WTC11 (cell line): ENCODE results near the gene KDM4C. TPM values are rescaled to one million over a fixed set of nuclear protein-coding genes. Genes with fewer than 3 reads are reported as not detected.

Experiments used
- ATAC-seq: fragments of 200-7000 bp; cut with Tn5 transposase; 2 replicates; pipeline ENCODE4 v1.10.0; 2021; ENCODE audit warnings: mild to moderate bottlenecking, moderate library complexity
- CTCF ChIA-PET: fragments of 300-600 bp; sonication (Branson Sonifier 250); formaldehyde crosslinking; loops from one replicate; lab custom pipeline; 2021; ENCODE audit warnings: antibody characterized with exemption; lab: Charles Lee
- POLR2A ChIA-PET: fragments of 350-600 bp; sonication (Branson Sonifier 250); formaldehyde crosslinking; loops from one replicate; lab custom pipeline; 2021; ENCODE audit warnings: antibody characterized with exemption; lab: Charles Lee
- DNase-seq: peaks from one replicate; pipeline ENCODE4 v3.0.0; 2021; ENCODE audit warnings: low spot score
- H3K27ac Mint-ChIP-seq: 2 replicates; pipeline ENCODE4 v1.8.0; 2021; ENCODE audit warnings: mixed read lengths
- H3K27me3 Mint-ChIP-seq: 2 replicates; pipeline ENCODE4 v1.8.0; 2021; ENCODE audit warnings: low read depth, mild to moderate bottlenecking, moderate library complexity, mixed read lengths
- H3K36me3 Mint-ChIP-seq: 2 replicates; pipeline ENCODE4 v1.8.0; 2021; ENCODE audit warnings: mixed read lengths
- H3K4me1 Mint-ChIP-seq: 2 replicates; pipeline ENCODE4 v1.8.0; 2022; ENCODE audit warnings: mixed read lengths
- H3K4me3 Mint-ChIP-seq: 2 replicates; pipeline ENCODE4 v1.8.0; 2021; ENCODE audit warnings: mild to moderate bottlenecking, moderate library complexity, mixed read lengths
- H3K9me3 Mint-ChIP-seq: 2 replicates; pipeline ENCODE4 v1.8.0; 2021; ENCODE audit warnings: mixed read lengths
- ATF1 ChIP-seq: sonication (generic); formaldehyde crosslinking; IDR thresholded peaks from 2 replicates; pipeline ENCODE4 v1.8.1; 2023; ENCODE audit warnings: mild to moderate bottlenecking, moderate library complexity, missing genetic modification reagents
- CTCF ChIP-seq: fragments of 200-600 bp; IDR thresholded peaks from 2 replicates; pipeline ENCODE4 v1.8.0; 2022; ENCODE audit warnings: antibody characterized with exemption
- FOXK1 ChIP-seq: sonication (generic); formaldehyde crosslinking; IDR thresholded peaks from 2 replicates; pipeline ENCODE4 v1.8.0; 2022; ENCODE audit warnings: mild to moderate bottlenecking, moderate library complexity, missing genetic modification reagents
- IRF2 ChIP-seq: sonication (generic); formaldehyde crosslinking; IDR thresholded peaks from 2 replicates; pipeline ENCODE4 v1.8.0; 2022; ENCODE audit warnings: low read depth, missing genetic modification reagents, borderline replicate concordance
- MXD4 ChIP-seq: fragments of 250-450 bp; sonication (Bioruptor Pico); IDR thresholded peaks from 2 replicates; pipeline ENCODE4 v1.8.0; 2021; ENCODE audit warnings: mild to moderate bottlenecking, moderate library complexity, borderline replicate concordance
- NFE2L1 ChIP-seq: sonication (generic); formaldehyde crosslinking; IDR thresholded peaks from 2 replicates; pipeline ENCODE4 v1.8.1; 2023; ENCODE audit warnings: missing genetic modification reagents
- NFYB ChIP-seq: sonication (generic); formaldehyde crosslinking; conservative IDR thresholded peaks from 2 replicates; pipeline ENCODE4 v1.8.0; 2022; ENCODE audit warnings: low read depth, missing genetic modification reagents
- NR2C2 ChIP-seq: sonication (generic); formaldehyde crosslinking; IDR thresholded peaks from 2 replicates; pipeline ENCODE4 v1.8.0; 2022; ENCODE audit warnings: mild to moderate bottlenecking, missing genetic modification reagents
- PRDM15 ChIP-seq: sonication (generic); formaldehyde crosslinking; IDR thresholded peaks from 2 replicates; pipeline ENCODE4 v1.8.0; 2022; ENCODE audit warnings: missing genetic modification reagents
- RORB ChIP-seq: fragments of 250-450 bp; sonication (Bioruptor Pico); IDR thresholded peaks from 2 replicates; pipeline ENCODE4 v1.9.0; 2021; ENCODE audit warnings: mild to moderate bottlenecking
- SMAD4 ChIP-seq: sonication (generic); formaldehyde crosslinking; IDR thresholded peaks from 2 replicates; pipeline ENCODE4 v1.8.0; 2022; ENCODE audit warnings: mild to moderate bottlenecking, missing genetic modification reagents
- total RNA-seq: library from RNA; stranded (reverse); gene quantifications from 3 replicates; pipeline ENCODE4 v1.2.3, GENCODE V29; 2021
- TF ChIP-seq, protein P1 (sequence below): sonication (generic); formaldehyde crosslinking; IDR thresholded peaks from 2 replicates; pipeline ENCODE4 v1.8.1; 2023; ENCODE audit warnings: mild to moderate bottlenecking, missing genetic modification reagents, borderline replicate concordance
- TF ChIP-seq, protein P2 (sequence below): fragments of 250-450 bp; sonication (Bioruptor Pico); IDR thresholded peaks from 2 replicates; pipeline ENCODE4 v1.9.0; 2021; ENCODE audit warnings: moderate library complexity, mild to moderate bottlenecking, inconsistent platforms, borderline replicate concordance
- TF ChIP-seq, protein P3 (sequence below): sonication (generic); formaldehyde crosslinking; IDR thresholded peaks from 2 replicates; pipeline ENCODE4 v1.8.0; 2022; ENCODE audit warnings: mild to moderate bottlenecking, missing genetic modification reagents
- TF ChIP-seq, protein P4 (sequence below): sonication (generic); formaldehyde crosslinking; IDR thresholded peaks from 2 replicates; pipeline ENCODE4 v1.8.1; 2022; ENCODE audit warnings: low read depth, mild to moderate bottlenecking, moderate library complexity, missing genetic modification reagents, borderline replicate concordance

Gene KDM4C
- total RNA-seq, 1 experiment from 2014 or later = 29.2 TPM

DNA sequence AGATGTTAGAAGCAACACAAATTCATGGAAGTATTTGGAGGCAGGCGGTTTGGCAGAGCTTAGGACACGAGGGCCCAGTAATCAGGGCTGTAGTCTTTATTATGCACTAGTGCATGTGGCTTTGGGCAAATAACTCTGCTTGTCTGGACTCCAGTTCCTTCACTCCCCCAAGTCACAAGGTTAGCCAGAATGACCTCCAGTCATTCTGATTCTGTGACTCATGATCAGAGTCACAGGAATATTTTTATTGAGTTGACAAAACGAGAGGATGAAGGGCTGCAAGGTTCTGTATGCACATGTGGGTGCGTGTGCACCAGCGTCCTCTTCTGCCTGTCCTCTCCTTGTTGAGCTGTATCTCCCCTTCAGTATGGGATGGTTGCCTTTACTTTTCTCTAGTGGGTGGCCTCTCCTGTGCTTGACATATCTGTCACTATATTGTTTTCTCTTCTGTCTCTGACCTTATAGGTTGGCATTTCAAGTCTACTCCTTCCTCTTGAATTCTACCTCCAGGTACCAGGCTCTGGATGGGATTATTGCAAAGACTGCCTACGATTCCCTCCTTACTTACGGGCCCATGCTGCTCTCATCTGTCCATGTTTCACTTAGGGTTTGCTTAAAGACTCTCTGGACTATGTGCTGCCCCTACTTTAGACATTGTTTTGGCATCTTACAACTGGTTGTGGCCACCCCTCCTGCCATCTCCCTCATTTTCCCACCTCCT, 94.6 kb downstream of the KDM4C start:
- POLR2A ChIA-PET = no interaction called here
- H3K27me3 Mint-ChIP-seq = no peaks in the 10 kb centered on the region
- H3K9me3 Mint-ChIP-seq = no peaks in the 10 kb centered on the region
- no peaks in the 10 kb centered on the region for H3K4me1 Mint-ChIP-seq
- H3K4me3 Mint-ChIP-seq = no peak overlapping the region
- no peak for TF ChIP-seq ATF1 (CRISPR knock-in tag)
- TF ChIP-seq MXD4 (CRISPR knock-in tag) = no peak
- TF ChIP-seq, protein P1, sequence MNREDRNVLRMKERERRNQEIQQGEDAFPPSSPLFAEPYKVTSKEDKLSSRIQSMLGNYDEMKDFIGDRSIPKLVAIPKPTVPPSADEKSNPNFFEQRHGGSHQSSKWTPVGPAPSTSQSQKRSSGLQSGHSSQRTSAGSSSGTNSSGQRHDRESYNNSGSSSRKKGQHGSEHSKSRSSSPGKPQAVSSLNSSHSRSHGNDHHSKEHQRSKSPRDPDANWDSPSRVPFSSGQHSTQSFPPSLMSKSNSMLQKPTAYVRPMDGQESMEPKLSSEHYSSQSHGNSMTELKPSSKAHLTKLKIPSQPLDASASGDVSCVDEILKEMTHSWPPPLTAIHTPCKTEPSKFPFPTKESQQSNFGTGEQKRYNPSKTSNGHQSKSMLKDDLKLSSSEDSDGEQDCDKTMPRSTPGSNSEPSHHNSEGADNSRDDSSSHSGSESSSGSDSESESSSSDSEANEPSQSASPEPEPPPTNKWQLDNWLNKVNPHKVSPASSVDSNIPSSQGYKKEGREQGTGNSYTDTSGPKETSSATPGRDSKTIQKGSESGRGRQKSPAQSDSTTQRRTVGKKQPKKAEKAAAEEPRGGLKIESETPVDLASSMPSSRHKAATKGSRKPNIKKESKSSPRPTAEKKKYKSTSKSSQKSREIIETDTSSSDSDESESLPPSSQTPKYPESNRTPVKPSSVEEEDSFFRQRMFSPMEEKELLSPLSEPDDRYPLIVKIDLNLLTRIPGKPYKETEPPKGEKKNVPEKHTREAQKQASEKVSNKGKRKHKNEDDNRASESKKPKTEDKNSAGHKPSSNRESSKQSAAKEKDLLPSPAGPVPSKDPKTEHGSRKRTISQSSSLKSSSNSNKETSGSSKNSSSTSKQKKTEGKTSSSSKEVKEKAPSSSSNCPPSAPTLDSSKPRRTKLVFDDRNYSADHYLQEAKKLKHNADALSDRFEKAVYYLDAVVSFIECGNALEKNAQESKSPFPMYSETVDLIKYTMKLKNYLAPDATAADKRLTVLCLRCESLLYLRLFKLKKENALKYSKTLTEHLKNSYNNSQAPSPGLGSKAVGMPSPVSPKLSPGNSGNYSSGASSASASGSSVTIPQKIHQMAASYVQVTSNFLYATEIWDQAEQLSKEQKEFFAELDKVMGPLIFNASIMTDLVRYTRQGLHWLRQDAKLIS (CRISPR knock-in tag) = no peak
- TF ChIP-seq, protein P2, sequence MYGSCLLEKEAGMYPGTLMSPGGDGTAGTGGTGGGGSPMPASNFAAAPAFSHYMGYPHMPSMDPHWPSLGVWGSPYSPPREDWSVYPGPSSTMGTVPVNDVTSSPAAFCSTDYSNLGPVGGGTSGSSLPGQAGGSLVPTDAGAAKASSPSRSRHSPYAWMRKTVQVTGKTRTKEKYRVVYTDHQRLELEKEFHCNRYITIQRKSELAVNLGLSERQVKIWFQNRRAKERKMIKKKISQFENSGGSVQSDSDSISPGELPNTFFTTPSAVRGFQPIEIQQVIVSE (CRISPR knock-in tag) = no peak
- TF ChIP-seq RORB (CRISPR knock-in tag) = no peak
- no peak for TF ChIP-seq FOXK1
- no peak for TF ChIP-seq NFYB
- no peak for TF ChIP-seq NFE2L1
- TF ChIP-seq IRF2 = no peak
- TF ChIP-seq NR2C2 (CRISPR knock-in tag) = no peak
- TF ChIP-seq CTCF = no peak
- TF ChIP-seq, protein P3, sequence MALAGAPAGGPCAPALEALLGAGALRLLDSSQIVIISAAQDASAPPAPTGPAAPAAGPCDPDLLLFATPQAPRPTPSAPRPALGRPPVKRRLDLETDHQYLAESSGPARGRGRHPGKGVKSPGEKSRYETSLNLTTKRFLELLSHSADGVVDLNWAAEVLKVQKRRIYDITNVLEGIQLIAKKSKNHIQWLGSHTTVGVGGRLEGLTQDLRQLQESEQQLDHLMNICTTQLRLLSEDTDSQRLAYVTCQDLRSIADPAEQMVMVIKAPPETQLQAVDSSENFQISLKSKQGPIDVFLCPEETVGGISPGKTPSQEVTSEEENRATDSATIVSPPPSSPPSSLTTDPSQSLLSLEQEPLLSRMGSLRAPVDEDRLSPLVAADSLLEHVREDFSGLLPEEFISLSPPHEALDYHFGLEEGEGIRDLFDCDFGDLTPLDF = no peak
- no peak for TF ChIP-seq SMAD4 (CRISPR knock-in tag)
- TF ChIP-seq, protein P4, sequence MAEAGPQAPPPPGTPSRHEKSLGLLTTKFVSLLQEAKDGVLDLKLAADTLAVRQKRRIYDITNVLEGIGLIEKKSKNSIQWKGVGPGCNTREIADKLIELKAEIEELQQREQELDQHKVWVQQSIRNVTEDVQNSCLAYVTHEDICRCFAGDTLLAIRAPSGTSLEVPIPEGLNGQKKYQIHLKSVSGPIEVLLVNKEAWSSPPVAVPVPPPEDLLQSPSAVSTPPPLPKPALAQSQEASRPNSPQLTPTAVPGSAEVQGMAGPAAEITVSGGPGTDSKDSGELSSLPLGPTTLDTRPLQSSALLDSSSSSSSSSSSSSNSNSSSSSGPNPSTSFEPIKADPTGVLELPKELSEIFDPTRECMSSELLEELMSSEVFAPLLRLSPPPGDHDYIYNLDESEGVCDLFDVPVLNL (CRISPR knock-in tag) = no peak
- no peak for TF ChIP-seq PRDM15
- H3K36me3 Mint-ChIP-seq = peaks cover 15% of the 10 kb centered on the region
- CTCF ChIA-PET = interaction anchor here (0.5 to 1.0 kb wide), 3 partner anchors 13 to 365 kb away, joined by 3 read pairs; no protein-coding TSS in a partner anchor
- peak overlapping the region; percentile 9; the same call in 1 of the 2 replicates for H3K27ac Mint-ChIP-seq
- ATAC-seq = no peak
- DNase-seq = no peak
